ENCODE data around the gene OSGIN1.

The OSGIN1 gene

DNA sequence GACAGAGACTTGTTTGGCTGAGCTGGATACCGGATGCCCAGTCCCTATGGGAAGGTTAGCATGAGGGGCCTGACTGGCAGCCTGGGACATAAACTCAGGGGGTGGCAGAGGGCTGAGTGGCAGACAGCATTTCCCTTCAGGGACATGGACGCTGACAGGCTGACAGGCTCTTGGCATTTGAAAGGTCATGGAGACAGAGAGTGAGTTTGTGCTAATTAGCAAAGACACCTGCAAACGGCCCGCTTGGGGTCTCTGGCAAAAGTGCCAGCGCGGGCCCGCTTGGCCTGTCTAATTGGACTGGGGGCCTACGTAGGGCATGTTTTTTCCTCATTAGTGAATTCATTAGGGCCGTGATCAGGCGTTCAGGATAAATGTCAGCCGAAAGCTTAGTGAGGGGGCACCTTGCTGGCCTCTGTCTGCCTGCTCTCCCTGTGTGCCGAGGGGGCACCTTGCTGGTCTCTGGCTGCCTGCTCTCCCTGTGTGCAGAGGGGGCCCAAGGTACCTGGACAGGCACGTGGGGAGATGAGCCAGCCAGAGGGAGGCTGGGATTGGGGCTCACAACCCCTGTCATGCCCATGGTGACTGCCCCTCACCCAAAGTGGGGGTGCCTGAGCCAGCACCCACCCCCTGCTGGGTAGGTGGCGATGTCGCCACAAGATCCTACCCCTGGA is 22.7 kb downstream of the OSGIN1 start:
- in situ Hi-C loops (cut with MboI; ENCODE audit: low pct_unique_long_range_greater_than_20kb, low sequenced_read_pairs, unreplicated experiment): no loop called here
- TF ChIP-seq, protein P1, sequence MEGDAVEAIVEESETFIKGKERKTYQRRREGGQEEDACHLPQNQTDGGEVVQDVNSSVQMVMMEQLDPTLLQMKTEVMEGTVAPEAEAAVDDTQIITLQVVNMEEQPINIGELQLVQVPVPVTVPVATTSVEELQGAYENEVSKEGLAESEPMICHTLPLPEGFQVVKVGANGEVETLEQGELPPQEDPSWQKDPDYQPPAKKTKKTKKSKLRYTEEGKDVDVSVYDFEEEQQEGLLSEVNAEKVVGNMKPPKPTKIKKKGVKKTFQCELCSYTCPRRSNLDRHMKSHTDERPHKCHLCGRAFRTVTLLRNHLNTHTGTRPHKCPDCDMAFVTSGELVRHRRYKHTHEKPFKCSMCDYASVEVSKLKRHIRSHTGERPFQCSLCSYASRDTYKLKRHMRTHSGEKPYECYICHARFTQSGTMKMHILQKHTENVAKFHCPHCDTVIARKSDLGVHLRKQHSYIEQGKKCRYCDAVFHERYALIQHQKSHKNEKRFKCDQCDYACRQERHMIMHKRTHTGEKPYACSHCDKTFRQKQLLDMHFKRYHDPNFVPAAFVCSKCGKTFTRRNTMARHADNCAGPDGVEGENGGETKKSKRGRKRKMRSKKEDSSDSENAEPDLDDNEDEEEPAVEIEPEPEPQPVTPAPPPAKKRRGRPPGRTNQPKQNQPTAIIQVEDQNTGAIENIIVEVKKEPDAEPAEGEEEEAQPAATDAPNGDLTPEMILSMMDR (IDR thresholded peaks at IDR 0.05; ENCODE audit: extremely low read depth, insufficient read depth, missing control alignments): no peak
- no peak for DNase-seq (ENCODE audit: low spot score)

DNA sequence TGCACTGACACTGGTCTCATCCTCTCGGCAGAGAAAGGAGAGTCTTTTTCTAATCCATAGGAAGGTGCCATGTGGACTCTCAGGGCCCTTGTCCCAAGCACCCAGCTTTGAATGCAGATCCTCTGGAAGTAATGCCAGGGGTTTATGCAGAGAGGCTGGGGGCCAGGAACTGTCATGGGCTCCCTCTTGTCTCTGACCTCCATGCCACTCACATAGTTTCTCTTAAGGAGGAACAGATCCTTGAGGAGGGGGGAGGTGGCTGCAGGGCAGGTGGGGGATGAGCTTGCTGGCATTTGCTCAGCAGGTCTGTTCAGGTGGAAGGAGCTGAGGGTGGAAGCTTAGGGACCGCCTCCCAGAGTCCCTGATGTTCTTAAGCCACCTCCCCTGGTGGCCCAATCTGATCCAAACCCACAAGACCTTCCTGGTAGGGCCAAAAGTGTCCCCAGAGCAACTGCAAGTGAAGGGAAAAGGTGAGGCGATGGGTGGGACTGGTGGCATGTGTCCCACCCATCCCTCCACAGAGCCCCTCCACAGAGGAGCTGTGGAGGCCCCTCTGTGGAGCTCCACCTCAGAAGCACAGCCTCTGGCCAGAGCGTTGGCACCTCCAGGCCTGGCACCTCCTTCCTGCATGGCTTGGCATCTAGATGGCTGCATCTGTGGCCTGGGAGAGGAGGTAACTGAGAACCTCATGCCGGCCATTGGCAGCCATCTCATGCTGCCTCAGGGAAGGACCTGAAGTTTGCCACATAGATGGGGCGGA is 24.2 kb downstream of the OSGIN1 start:
- in situ Hi-C loops (cut with MboI; ENCODE audit: low pct_unique_long_range_greater_than_20kb, low sequenced_read_pairs, unreplicated experiment): no loop called here
- TF ChIP-seq, protein P1 (IDR thresholded peaks at IDR 0.05; ENCODE audit: extremely low read depth, insufficient read depth, missing control alignments): no peak
- no peak for DNase-seq (ENCODE audit: low spot score)

DNA sequence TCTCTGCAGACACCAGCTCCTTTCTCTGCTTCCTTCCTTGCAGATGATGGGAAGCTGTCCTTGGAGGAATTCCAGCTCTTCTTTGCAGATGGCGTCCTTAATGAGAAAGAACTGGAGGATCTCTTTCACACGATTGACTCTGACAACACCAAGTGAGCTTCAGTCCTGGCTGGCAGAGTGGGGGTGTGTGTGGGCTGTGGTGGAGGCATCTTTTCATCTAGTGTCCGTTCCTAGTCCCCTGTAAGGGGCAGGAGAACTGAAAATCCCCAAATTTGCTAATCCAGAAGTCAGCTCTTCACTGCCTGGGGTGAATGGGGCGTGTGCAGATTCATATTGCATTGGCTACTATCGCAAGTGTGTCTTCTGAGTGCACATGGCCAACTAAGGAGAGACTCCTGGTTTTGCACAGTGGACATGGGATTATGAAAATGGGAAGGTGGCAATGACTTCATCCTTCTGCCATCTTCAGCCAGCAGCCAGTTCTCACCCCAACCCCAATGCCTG is 25.4 kb downstream of the OSGIN1 start:
- TF ChIP-seq, protein P1 (IDR thresholded peaks at IDR 0.05; ENCODE audit: extremely low read depth, insufficient read depth, missing control alignments): no peak
- no peak for DNase-seq (ENCODE audit: low spot score)
- in situ Hi-C loops (cut with MboI; ENCODE audit: low pct_unique_long_range_greater_than_20kb, low sequenced_read_pairs, unreplicated experiment): no loop called here

DNA sequence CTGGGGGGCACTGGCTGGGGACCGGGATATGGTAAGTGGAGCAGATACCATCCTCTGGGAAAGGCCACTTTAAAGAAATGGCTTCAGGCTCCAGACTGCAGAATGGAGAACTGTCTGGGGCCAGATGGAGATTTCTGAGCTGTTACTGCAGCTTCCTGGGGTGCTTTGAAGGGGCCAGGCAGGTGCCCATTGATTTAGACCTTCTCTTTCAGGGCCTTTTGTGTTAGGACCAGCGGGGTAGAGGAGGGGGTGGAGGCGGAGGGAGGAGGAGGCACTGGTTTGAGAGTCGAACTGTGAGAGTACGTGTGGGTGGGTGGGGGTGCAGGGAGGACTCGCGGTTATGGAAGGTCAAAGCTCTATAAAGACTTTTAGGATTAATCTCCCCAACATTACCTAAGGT is 26.4 kb downstream of the OSGIN1 start:
- in situ Hi-C loops (cut with MboI; ENCODE audit: low pct_unique_long_range_greater_than_20kb, low sequenced_read_pairs, unreplicated experiment): no loop called here
- DNase-seq (ENCODE audit: low spot score): no peak
- TF ChIP-seq, protein P1 (IDR thresholded peaks at IDR 0.05; ENCODE audit: extremely low read depth, insufficient read depth, missing control alignments): no peak

DNA sequence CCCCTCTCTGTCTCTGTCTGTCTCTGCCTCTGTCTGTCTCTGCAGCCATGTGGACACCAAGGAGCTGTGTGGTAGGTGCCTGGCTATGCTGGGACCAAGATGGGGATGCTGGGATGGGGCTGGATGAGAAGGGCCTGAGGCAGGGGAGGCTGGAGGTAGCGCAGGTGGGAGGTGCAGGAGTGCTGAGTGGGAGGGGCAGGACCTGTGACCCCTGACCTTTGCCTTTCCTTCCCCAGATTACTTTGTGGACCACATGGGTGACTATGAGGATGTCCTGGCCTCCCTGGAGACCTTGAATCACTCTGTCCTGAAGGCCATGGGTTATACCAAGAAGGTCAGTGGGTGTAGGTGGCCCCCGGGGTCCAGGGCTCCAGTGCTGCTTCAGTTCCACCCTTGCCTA is 27.8 kb downstream of the OSGIN1 start:
- TF ChIP-seq, protein P1 (IDR thresholded peaks at IDR 0.05; ENCODE audit: extremely low read depth, insufficient read depth, missing control alignments): no peak
- in situ Hi-C loops (cut with MboI; ENCODE audit: low pct_unique_long_range_greater_than_20kb, low sequenced_read_pairs, unreplicated experiment): no loop called here
- no peak for DNase-seq (ENCODE audit: low spot score)

DNA sequence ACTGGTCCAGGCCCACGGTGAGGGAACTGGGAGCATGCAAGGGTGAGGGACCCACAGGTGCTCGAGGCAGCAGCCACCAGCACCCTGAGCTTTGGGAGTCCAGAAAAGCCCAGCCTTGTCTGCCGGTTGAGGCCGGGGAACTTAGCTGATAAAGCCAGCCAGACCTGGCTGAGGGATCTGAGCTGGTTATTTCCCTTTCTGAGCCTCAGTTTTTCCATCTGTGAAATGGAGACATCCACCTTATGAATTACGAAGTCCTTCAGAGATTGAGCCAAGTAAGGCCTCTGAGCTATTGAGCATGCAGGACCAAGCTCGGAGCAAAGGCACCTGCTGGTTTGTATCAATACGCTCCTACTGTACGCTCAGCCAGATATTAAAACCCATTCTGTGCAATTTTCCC is 28.8 kb downstream of the OSGIN1 start:
- TF ChIP-seq, protein P1 (IDR thresholded peaks at IDR 0.05; ENCODE audit: extremely low read depth, insufficient read depth, missing control alignments): no peak
- no peak for DNase-seq (ENCODE audit: low spot score)
- in situ Hi-C loops (cut with MboI; ENCODE audit: low pct_unique_long_range_greater_than_20kb, low sequenced_read_pairs, unreplicated experiment): no loop called here

All from GM13977 (cell line).